ENCODE results near the gene APBB2.
"Not testable (repeated sequence)": the region's sequence is repeated elsewhere in the genome, so short reads cannot be mapped to it uniquely, and the experiment has no call there.

APBB2 gene

GRCh38 chr4:40995850-40996249 is 218.5 kb downstream of the APBB2 start:
- H3K4me1 ChIP-seq (ENCODE audit: control insufficient read depth, low read length): peaks cover 91% of the 10 kb centered on the region
- H3K4me2 ChIP-seq (ENCODE audit: low read length): peak overlapping the region; percentile 94
- peaks cover 24% of the 10 kb centered on the region for H3K36me3 ChIP-seq (ENCODE audit: control insufficient read depth, low read length)
- H3K79me2 ChIP-seq (ENCODE audit: control insufficient read depth, low read length): peaks cover 34% of the 10 kb centered on the region
- TF ChIP-seq EZH2phosphoT487 (IDR thresholded peaks at IDR 0.05; ENCODE audit: borderline replicate concordance, low read length): no peak
- no peak for TF ChIP-seq CTCF (IDR thresholded peaks at IDR 0.05; ENCODE audit: low read depth, low read length, poor library complexity, severe bottlenecking)
- peak overlapping the region; percentile 100 for H3K27ac ChIP-seq (ENCODE audit: low read depth, low read length)
- H3K4me3 ChIP-seq (ENCODE audit: low read length): peak overlapping the region; percentile 28; the same call in 1 of the 2 replicates
- no peaks in the 10 kb centered on the region for H3K9me2 ChIP-seq (replicated peaks; ENCODE audit: control insufficient read depth, low read length)
- peaks cover 39% of the 10 kb centered on the region for H3F3A ChIP-seq (ENCODE audit: control insufficient read depth, insufficient read depth)
- no peaks in the 10 kb centered on the region for H4K20me1 ChIP-seq (ENCODE audit: control insufficient read depth, insufficient read depth, low read depth, low read length)
- peaks cover 2% of the 10 kb centered on the region; the same call in 1 of the 2 replicates for H3K9me3 ChIP-seq (ENCODE audit: control insufficient read depth, insufficient read depth, low read length)
- no peaks in the 10 kb centered on the region for H3K27me3 ChIP-seq (ENCODE audit: control insufficient read depth, low read length)

GRCh38 chr4:40994321-40994720 is 220.0 kb downstream of the APBB2 start:
- peak overlapping the region; percentile 94 for H3K4me2 ChIP-seq (ENCODE audit: low read length)
- not testable (repeated sequence) for H4K20me1 ChIP-seq (ENCODE audit: control insufficient read depth, insufficient read depth, low read depth, low read length); H3K9me3 ChIP-seq (ENCODE audit: control insufficient read depth, insufficient read depth, low read length); H3K27me3 ChIP-seq (ENCODE audit: control insufficient read depth, low read length); H3K9me2 ChIP-seq (replicated peaks; ENCODE audit: control insufficient read depth, low read length)
- H3F3A ChIP-seq (ENCODE audit: control insufficient read depth, insufficient read depth): peaks cover 46% of the 10 kb centered on the region
- H3K27ac ChIP-seq (ENCODE audit: low read depth, low read length): peak overlapping the region; percentile 100
- peaks cover 93% of the 10 kb centered on the region for H3K4me1 ChIP-seq (ENCODE audit: control insufficient read depth, low read length)
- peak overlapping the region; percentile 35 for H3K4me3 ChIP-seq (ENCODE audit: low read length)
- H3K36me3 ChIP-seq (ENCODE audit: control insufficient read depth, low read length): peaks cover 34% of the 10 kb centered on the region
- peaks cover 44% of the 10 kb centered on the region for H3K79me2 ChIP-seq (ENCODE audit: control insufficient read depth, low read length)

GRCh38 chr4:40993296-40993693 is 221.0 kb downstream of the APBB2 start:
- Histone ChIP-seq H3K4me2 (ENCODE audit: low read length) (peak overlapping the region; percentile 94), H3K79me2 (ENCODE audit: control insufficient read depth, low read length) (peaks cover 49% of the 10 kb centered on the region), H3K4me3 (ENCODE audit: low read length) (peak overlapping the region; percentile 73), H3K36me3 (ENCODE audit: control insufficient read depth, low read length) (peaks cover 37% of the 10 kb centered on the region), H3F3A (ENCODE audit: control insufficient read depth, insufficient read depth) (peaks cover 46% of the 10 kb centered on the region), H3K4me1 (ENCODE audit: control insufficient read depth, low read length) (peaks cover 94% of the 10 kb centered on the region), H3K27ac (ENCODE audit: low read depth, low read length) (peak overlapping the region; percentile 100)
- not testable (repeated sequence) for H4K20me1 ChIP-seq (ENCODE audit: control insufficient read depth, insufficient read depth, low read depth, low read length); H3K9me3 ChIP-seq (ENCODE audit: control insufficient read depth, insufficient read depth, low read length); H3K9me2 ChIP-seq (replicated peaks; ENCODE audit: control insufficient read depth, low read length); H3K27me3 ChIP-seq (ENCODE audit: control insufficient read depth, low read length)

- TF ChIP-seq EZH2phosphoT487 (IDR thresholded peaks at IDR 0.05; ENCODE audit: borderline replicate concordance, low read length) (no peak), CTCF (IDR thresholded peaks at IDR 0.05; ENCODE audit: low read depth, low read length, poor library complexity, severe bottlenecking) (no peak)
- Histone ChIP-seq H4K20me1 (ENCODE audit: control insufficient read depth, insufficient read depth, low read depth, low read length) (no peaks in the 10 kb centered on the region), H3K27ac (ENCODE audit: low read depth, low read length) (peak overlapping the region; percentile 100), H3F3A (ENCODE audit: control insufficient read depth, insufficient read depth) (peaks cover 46% of the 10 kb centered on the region), H3K9me3 (ENCODE audit: control insufficient read depth, insufficient read depth, low read length) (peaks cover 2% of the 10 kb centered on the region; the same call in 1 of the 2 replicates), H3K27me3 (ENCODE audit: control insufficient read depth, low read length) (no peaks in the 10 kb centered on the region), H3K4me1 (ENCODE audit: control insufficient read depth, low read length) (peaks cover 89% of the 10 kb centered on the region), H3K9me2 (replicated peaks; ENCODE audit: control insufficient read depth, low read length) (no peaks in the 10 kb centered on the region), H3K36me3 (ENCODE audit: control insufficient read depth, low read length) (peaks cover 33% of the 10 kb centered on the region), H3K79me2 (ENCODE audit: control insufficient read depth, low read length) (peaks cover 45% of the 10 kb centered on the region), H3K4me2 (ENCODE audit: low read length) (peak overlapping the region; percentile 94), H3K4me3 (ENCODE audit: low read length) (peak overlapping the region; percentile 73)
These were observed 221.7 kb downstream of the APBB2 start for GRCh38 chr4:40992472-40993295.

Measured in DOHH2 (cell line).